DLD1 (cell line): Measurements from ENCODE around the gene ZNF768.
"Not testable (repeated sequence)": the region's sequence is repeated elsewhere in the genome, so short reads cannot be mapped to it uniquely, and the experiment has no call there.

Experiments used
- in situ Hi-C: cut with HindIII; loops from 2 replicates; pipeline ENCODE4 v1.10.0; 2017; ENCODE audit warnings: low sequenced_read_pairs

ZNF768 gene

DNA sequence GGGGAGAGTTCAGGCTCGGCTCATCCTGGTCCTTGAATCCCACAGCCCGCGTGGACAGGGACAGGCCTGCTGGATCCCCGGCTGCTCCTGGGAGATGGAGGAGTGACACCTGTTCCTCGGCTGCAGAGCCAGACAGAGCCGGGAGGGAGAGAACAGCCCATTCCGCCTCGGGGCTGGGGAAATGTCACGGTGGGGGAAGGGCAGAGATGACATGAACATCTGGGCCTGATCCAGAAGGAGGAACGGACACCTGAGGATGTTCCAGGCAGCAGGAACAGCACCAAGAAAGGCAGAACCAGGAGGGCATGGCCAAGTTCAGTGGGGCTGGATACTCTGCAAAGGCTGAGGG lies 29.7 kb upstream of the ZNF768 start:
- in situ Hi-C loops: no loop called here

DNA sequence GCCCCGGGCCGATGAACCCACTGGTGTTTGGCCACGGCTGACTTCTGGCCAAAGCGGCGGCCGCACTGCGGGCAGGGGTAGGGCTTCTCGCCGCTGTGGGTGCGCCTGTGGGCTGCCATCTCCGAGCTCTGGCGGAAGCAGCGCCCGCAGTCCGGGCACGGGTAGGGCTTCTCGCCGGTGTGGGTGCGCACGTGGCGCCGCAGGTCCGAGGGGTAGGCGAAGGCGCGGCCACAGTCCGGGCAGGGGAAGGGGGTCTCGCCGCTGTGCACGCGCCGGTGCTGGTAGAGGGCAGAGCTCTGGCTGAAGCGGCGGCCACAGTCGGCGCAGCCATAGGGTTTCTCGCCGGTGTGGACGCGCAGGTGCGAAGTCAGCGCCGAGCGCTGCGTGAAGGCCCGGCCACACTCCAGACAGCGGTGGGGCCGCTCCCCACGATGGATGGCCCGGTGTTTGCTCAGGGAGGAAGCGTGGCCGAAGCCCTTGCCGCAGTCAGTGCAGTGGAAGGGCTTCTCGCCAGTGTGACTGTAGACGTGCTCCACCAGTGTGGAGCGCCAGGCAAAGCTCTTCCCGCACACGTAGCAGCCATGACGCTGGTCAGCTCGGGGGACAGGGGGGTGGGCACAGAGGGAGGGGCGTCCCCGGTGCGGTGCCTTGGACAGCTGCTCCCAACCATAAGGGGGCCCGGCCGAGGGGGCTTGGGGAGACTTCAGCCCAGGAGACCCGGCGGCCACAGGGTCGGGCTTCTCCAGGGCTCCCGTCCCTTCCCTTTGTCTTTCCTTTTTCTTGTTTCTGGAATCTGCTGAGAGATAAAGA lies 29.2 kb upstream of the ZNF768 start:
- in situ Hi-C loops: no loop called here

DNA sequence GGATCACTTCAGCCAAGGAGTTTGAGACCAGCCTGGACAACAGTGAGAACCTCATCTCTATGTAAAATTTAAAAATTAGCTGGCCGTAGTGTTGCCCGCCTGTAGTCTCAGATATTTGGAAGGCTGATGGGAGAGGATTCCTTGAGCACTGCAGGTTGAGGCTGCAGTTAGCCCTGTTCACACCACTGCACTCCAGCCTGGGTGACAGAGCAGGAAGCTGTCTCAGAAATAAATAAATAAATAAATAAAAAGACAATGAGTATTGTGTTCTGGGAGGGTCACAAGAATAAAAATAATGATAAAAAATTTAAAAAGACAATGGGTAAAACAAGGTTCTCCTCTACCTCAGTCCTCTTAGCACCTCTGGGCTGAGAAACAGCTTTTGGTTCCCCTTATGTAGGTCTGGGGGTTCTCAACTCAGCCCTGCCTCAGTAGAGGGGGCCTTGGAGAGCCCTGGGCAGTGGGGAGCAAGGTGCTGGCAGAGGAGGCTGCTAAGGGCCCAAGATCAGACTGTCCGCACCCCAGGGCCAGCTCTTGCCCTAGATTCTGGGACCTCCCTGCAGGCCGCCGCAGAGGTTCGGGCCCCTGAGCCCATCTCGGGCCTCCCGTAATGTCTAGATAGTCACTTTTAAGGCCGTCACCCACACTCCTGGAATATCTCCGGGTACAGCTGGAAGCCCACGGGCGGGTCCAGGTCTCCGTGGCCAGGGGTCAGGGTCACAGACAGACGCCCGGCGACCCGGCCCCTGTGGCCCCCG lies 28.4 kb upstream of the ZNF768 start:
- in situ Hi-C loops: no loop called here

DNA sequence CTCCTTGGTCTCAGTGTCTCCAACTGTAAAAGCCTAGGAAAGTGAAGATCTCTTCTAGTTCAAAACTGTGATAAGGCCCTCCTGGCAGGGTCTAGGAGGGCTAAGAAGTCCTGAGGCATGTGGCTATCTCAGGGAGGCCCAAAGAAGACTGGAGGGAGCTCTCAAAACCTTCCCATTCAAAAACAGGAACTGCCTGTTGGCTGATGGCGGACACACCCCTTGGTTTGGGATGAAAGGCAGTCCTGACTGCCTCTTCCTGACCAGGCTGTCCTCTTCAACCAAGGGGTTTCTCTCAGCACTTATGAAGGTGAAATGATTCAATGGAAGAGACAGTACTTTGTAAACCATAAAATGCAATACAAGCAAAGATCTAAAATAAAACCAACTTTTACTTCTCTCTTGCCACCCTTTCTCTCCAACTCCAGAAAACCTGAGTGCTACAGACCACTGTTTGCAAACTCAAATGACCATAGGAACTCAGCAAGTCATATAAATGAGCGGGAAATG lies 27.1 kb upstream of the ZNF768 start:
- in situ Hi-C loops: no loop called here

DNA sequence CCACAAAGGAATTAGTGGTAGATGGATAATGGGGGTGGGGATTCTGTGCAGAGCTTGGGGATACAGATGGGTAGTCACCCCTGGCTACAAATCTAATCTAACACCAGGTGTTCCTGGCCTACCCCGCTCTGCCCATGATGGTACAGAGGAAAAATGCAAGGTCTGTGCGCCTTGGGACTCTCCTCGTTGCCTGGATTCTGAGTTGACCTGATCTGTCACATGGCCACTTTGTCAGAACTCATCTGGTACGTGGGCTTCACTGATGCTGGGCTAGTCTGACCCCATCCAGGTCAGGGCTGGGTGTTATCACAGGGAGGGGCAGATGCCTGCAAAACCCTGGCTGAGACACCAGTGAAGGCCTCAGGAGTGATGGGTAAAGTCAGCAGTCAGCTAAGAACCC lies 26.6 kb upstream of the ZNF768 start:
- in situ Hi-C loops: no loop called here

DNA sequence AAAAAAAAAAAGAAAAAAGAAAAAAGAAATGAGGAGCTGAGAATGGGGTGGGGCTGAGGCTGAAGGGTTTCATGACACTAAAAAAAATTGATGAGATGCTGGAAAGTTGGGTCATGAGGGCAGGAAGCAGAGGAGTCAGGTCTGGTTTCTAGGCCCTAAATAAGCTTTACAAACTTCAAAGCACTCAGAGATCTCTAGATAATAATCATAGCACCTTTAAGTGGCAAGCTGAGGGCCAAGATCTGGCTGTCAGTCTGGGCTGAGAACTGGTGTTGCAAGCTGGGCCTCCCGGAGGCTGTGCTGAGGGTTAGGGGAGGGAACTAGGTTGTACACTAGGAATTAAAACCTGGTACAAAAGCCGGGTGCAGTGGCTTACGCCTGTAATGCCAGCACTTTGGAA lies 25.4 kb upstream of the ZNF768 start:
- in situ Hi-C loops: no loop called here

DNA sequence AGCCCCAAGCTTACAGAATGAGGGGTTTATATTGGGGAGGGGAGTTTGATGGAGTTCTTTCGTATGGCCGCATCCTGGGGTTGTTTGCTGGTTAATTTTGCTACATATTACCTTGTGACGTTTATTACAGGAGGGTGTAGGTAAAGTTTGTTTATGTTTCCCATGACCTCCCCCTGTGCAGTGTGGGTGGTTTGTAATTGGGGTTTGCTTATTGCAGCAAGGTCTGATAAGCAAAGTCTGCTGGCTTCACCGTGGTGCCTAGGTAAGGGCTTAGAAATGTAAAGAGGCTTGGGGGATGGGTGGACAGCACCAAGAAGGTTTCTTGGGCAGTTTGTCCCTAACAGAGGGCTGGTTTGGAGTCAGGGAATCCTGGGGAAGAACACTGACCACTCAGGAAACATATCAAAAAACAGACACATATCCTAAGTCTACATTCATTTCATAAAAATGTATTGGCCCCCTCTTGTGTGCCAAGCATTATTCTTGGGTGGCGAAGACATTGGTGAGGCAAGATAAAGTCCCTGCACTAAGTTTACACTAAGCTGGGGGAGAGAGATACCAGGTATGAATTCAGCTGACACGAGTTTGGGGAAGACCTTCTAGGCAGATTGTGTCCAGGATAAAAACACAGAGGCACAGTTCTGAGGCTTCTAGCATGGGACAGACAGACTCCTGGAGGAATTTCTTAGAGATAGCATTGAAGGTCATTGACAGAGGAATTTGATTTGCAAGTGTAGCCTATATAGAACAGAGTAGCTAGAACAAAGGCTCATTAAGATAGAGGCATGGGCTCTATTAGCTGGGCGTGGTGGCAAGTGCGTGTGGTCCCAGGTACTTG lies 22.3 kb upstream of the ZNF768 start:
- in situ Hi-C loops: no loop called here

DNA sequence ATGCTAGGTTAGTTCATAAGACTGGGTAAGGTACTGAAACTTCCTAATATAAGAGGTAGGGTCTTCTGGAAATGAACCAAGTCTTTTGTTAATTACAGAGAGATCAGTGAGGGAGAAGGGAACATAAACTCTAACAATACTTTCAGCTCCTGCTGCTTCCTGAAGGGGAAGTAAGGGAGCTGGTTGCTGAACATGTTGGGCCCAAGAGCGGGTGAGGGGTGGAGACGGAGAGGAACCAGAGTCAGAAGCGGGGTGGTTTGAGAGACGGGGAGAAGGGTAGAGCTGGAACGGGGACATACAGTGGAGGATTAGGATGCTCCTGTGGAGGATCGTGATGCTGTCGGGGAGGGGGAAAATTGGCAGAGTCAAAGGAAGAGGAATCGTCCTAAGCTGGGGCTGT lies 19.7 kb upstream of the ZNF768 start:
- in situ Hi-C loops: no loop called here

DNA sequence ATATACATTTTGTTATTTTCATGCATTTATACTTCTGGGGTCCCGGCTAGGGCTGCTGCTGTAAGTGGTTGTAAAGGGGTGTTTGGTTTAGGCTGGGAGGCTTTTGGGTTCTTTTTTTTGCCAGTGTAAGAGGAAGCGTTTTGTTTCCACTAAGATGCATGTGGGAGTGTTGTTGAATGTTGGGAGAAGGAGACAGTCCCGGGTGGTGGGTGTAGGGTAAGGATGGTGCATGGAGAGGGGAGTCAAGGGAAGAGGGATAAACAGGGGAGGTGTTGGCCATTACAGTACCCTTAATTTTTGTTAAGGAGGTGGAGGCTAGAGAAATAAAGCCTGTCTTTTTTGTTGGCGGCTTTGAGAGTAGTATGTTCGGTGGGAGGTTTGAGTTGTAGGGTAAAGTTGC lies 16.7 kb upstream of the ZNF768 start:
- in situ Hi-C loops: no loop called here

DNA sequence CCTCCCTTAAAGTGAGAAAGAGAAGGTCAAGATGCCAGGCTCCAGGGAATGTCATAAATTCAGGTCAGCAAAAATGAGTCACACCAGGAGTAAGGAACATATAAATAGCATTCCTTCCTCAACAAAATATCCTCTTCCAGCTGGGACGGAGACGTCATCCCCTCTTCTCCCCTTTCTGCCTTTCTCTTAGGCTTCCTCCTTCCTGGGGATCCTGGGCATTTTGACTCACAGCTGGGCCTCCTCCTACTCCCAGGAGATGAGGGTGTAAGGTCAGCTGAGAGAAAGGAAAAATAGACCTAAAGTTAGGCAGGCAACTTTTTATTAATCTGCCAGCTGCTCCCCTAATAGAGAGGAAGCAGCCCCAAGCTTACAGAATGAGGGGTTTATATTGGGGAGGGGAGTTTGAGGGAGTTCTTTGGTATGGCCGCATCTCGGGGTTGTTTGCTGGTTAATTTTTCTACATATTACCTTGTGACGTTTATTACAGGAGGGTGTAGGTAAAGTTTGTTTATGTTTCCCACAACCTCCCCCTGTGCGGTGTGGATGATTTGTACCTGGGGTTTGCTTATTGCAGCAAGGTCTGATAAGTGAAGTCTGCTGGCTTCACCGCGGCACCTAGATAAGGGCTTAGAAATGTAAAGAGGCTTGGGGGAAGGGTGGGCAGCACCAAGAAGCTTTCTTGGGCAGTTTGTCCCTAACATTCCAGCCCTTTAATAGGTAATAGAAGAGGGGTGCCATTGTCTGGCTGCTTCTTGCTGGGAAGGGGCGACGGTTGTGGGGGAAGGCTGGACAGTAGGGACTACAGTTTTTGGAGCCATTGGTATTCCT lies 15.3 kb upstream of the ZNF768 start:
- in situ Hi-C loops: no loop called here

DNA sequence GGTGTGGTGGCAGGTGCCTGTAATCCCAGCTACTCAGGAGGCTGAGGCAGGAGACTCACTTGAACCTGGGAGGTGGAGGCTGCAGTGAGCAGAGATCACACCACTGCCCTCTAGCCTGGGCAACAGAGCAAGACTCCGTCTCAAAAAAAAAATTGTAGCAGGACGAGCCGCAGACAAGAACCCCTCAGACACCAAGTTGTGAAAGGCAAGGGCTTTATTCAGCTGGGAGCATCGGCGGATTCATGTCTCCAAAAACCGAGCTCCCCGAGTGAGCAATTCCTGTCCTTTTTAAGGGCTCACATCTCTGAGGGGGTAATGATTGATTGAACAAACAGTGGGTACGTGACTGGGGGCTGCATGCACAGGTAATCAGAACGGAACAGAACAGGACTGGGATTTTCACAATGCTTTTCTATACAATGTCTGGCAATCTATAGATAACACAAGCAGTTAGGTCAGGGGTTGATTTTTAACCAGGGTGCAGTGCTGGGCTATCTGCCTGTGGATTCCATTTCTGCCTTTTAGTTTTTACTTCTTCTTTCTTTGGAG lies 14.6 kb upstream of the ZNF768 start:
- in situ Hi-C loops: not testable (repeated sequence)

DNA sequence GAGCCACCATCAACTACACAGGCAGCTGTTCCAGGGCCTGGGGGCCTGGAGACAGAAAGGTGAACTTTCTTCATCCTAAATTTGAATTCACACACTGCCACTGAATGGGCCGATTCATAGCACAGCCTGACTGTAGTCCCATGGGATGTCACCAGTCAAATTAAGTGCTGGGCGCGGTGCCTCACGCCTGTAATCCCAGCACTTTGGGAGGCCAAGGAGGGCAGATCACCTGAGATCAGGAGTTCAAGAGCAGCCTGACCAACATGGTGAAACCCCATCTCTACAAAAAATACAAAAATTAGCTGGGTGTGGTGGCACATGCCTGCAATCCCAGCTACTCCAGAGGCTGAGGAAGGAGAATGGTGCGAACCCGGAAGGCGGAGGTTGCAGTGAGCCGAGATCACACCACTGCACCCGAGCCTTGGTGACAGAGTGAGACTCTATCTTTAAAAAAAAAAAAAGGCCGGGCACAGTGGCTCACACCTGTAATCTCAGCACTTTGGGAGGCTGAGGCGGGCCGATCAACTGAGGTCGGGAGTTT lies 13.7 kb upstream of the ZNF768 start:
- in situ Hi-C loops: not testable (repeated sequence)

DNA sequence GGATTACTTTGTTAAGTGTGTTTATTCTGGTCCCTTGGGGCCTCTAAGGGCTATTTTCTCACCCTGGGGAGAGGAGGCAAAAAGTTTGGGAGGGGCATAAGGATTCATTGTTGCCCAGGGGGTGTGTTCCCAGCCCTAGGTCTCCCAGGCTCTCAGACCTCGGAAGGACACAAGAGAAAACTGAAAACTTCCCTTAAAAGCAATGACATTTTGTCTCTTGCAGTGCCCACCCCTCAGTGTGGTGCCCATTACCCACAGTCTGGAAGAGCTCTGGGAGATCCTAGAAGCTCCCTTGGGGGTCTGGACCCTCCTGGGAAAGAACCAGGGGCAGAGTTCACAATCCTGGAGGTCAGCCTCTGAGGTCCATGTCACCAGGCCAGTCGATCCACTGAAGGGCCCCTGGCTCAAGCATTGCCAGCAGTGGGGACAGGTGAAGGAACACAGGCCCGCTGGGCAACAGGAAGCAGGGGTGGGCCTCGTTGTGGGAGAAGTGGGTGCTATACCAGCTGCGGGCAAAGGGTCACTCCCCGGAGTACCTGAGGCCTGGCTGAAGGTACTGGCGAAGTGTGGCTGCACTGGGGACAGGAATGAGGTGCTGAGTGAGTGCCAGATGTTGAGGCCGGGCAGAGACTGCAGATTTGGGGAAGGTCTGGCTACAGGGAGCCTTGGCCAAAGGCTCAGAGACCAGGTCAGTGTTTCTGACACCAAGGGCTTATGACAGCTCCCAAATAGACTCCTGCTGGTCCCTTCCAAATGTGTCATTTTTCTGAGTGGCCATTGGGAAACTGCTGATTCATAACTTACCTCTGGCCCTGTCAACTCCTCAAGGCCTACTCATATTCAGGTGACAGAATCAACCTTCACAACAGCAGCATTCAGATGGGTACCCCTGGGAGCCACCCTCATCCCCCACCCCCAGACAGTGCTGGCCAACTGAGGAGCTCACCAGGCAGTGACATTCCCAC lies 12.9 kb upstream of the ZNF768 start:
- in situ Hi-C loops: no loop called here

DNA sequence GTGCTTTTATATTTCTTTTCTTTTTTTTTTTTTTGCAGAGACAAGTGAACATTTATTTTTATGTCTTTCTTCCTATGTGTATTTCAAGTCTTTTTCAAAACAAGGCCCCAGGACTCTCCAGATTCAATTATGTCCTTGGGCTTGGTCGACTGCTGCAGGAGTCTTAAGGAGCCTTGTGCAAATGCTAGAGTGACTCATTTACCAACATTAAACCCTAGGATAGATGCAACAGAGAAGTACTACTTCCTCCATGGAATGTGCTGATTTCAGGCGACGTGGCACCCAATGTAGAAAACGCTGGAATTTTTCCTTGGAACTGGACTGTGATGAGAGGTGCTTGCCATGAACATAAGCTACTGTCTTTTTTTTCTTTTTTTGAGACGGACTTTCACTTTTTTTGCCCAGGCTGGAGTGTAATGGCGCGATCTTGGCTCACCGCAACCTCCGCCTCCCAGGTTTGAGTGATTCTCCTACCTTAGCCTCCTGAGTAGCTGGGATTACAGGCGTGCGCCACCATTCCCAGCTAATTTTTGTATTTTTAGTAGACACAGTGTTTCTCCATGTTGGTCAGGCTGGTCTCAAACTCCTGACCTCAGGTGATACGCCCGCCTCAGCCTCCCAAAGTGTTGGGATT lies 10.1 kb upstream of the ZNF768 start:
- in situ Hi-C loops: not testable (repeated sequence)

DNA sequence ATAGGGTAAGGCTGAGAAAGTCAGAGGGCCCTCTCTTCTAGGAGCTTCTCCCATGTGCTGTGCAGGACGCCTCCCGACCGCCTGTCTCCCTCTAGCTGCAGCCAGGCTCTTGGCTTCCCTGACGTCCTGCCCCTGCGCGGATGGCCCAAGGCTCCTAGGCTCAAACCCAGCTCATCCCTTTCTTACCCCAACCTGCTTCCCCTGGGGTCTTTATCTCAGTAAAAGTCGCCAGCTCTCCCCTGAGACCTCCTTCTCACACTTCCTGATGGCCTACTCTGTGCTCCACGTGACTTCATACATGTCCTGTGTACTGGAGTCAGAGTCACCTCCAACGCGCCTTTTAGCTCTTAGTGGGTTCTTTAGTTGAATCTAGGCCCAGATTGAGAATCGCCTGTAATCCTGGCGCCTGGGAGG lies 9.4 kb upstream of the ZNF768 start:
- in situ Hi-C loops: no loop called here

DNA sequence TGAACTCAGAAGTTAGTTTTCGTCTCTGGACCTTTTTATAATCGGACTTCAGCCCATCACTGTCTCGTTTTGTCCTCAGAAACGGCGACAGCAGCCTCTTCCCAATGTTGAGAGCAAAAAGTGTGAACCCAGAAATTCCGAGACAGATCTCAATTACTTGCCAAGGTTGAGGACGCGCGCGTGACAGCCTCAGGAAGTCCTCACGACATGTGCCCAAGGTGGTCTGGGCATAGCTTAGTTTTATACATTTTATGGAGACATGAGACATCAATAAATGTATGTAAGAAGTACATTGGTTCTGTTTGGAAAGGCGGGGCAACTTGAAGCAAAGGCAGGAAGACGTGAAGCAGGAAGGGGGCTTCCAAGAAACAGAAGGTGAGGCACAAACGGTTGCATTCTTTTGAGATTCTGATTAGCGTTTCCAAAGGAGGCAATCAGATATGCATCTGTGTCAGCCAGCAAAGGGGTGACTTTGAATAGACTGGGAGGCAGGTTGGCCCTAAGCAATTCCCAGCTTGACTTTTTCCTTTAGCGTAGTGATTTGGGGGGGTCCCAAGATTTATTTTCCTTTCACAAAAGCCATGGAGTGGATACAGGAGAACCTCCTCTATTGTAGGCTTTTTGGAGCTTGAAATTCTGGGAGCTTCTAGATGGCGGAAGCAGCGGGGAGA lies 8.9 kb upstream of the ZNF768 start:
- in situ Hi-C loops: no loop called here

DNA sequence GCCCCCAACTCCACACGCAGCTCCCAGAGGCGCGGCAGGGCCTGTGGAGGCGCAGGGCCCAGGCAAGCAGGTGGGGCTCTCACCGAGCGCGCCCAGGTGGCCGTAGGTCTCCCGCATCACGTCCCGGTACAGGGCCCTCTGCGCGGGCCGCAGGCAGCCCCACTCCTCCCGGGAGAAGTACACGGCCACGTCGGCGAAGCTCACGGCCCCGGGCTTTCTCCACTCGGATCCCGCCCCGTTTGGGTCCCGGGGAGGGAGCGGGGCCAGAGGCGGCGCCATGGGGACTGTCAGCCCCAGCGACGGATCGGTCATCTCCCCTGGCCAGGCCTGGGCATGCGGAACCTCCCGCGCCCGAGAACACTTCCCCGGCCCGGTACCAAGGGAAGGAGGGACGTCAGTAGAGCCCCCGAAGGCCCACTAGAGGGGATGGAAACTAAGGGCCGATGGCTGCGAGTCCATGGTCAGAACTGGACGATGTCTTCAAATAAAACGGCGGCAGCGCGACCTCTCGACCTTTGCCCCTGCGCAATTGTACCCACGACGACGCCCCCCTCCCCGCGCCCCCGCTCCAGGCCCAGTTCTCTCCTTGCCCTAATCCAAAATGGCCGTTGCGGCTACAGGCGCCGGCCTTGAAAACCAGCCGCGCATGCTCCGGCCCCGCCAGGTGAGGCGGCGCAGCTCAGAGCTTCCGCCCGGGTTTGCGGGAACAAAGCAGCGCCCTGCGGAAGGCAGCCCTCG lies 8.2 kb upstream of the ZNF768 start, which contains the start of gene ZNF747:
ZNF747 (minus strand) TSS at position 491 of the 738 bp plus-strand sequence; CDS start at position 312, 179 bp downstream.
- in situ Hi-C loops: no loop called here
